ENCODE data around the gene SLAMF8.

GRCh38 chr1:159829273-159829634 is 2.6 kb downstream of the SLAMF8 start:
- peak; percentile 68 for TF ChIP-seq CTCF (IDR thresholded peaks at IDR 0.05)
- TF ChIP-seq POLR2AphosphoS5 (IDR thresholded peaks at IDR 0.05; ENCODE audit: low read depth, low read length) = no peak

Measured in Panc1 (cell line).